Erythroblast (primary cell): ENCODE measurements around the gene DLX2.

Source experiments
- GATA1 ChIP-seq: IDR thresholded peaks from 2 replicates; pipeline ENCODE4 v1.6.1; 2011; ENCODE audit warnings: low read depth, mild to moderate bottlenecking, control low read depth, low read length, moderate library complexity
- POLR2A ChIP-seq: IDR thresholded peaks from 2 replicates; pipeline ENCODE4 v1.6.1; 2011; ENCODE audit warnings: mild to moderate bottlenecking, low read length

- no peak for TF ChIP-seq POLR2A
- TF ChIP-seq GATA1 = no peak
Measured at GRCh38 chr2:172114579-172114978, 11.9 kb upstream of the DLX2 start.
